Dendritic cell treated with granulocyte-macrophage colony-stimulating factor and Interleukin-4, amounts not matched to agents 40 ng/mL and 50 ng/mL, for 4 days (primary cell): ENCODE measurements around the gene SMIM10L2A.
A peak's percentile ranks its signal among the peaks of the same experiment; 100 is the strongest.

Experiments used
- H3K27ac Mint-ChIP-seq: one replicate; pipeline ENCODE4 v1.8.0; 2022; ENCODE audit warnings: mild to moderate bottlenecking, mixed read lengths
- H3K27me3 Mint-ChIP-seq: one replicate; pipeline ENCODE4 v1.8.0; 2022; ENCODE audit warnings: mild to moderate bottlenecking, mixed read lengths
- H3K36me3 Mint-ChIP-seq: one replicate; pipeline ENCODE4 v1.8.0; 2022; ENCODE audit warnings: low read depth, mixed read lengths
- H3K4me1 Mint-ChIP-seq: one replicate; pipeline ENCODE4 v1.8.0; 2022; ENCODE audit warnings: low read depth, mixed read lengths
- H3K4me3 Mint-ChIP-seq: one replicate; pipeline ENCODE4 v1.8.0; 2022; ENCODE audit warnings: mild to moderate bottlenecking, moderate library complexity, mixed read lengths
- H3K9me3 Mint-ChIP-seq: one replicate; pipeline ENCODE4 v1.8.0; 2022; ENCODE audit warnings: mixed read lengths
- intact Hi-C: fragments of 100-400 bp; cut with micrococcal nuclease; formaldehyde crosslinking; loops from one replicate; pipeline ENCODE4 v1.15.0; 2022

The SMIM10L2A gene

GRCh38 chrX:135421932-135422809 is at the start of gene SMIM10L2A:
Gene SMIM10L2A, plus strand, starts transcription at chrX:135421944. Its CDS starts 188 bp downstream, at chrX:135422132.
- Mint-ChIP-seq H3K27ac (no peak within 1 kb of the TSS), H3K27me3 (peaks cover 52% of the 10 kb centered on the region), H3K4me1 (peaks cover 16% of the 10 kb centered on the region), H3K4me3 (peak within 1 kb of the TSS; percentile 51), H3K9me3 (no peaks in the 10 kb centered on the region), H3K36me3 (no peaks in the 10 kb centered on the region)
- intact Hi-C loops = loop anchor here (5.0 kb wide), 1 partner anchor 75 kb away; no protein-coding TSS in a partner anchor

GRCh38 chrX:135373357-135373756 is 48.4 kb upstream of the SMIM10L2A start:
- no peak overlapping the region for H3K27ac Mint-ChIP-seq
- intact Hi-C loops = no loop called here
- H3K4me1 Mint-ChIP-seq = no peaks in the 10 kb centered on the region
- H3K27me3 Mint-ChIP-seq = no peaks in the 10 kb centered on the region
- peaks cover under 1% of the 10 kb centered on the region for H3K9me3 Mint-ChIP-seq
- no peak overlapping the region for H3K4me3 Mint-ChIP-seq
- H3K36me3 Mint-ChIP-seq = no peaks in the 10 kb centered on the region

GRCh38 chrX:135382260-135382659 is 39.5 kb upstream of the SMIM10L2A start:
- no peaks in the 10 kb centered on the region for H3K9me3 Mint-ChIP-seq
- intact Hi-C loops = no loop called here
- no peaks in the 10 kb centered on the region for H3K4me1 Mint-ChIP-seq
- peaks cover 3% of the 10 kb centered on the region for H3K27me3 Mint-ChIP-seq
- no peak overlapping the region for H3K4me3 Mint-ChIP-seq
- H3K36me3 Mint-ChIP-seq = no peaks in the 10 kb centered on the region
- H3K27ac Mint-ChIP-seq = no peak overlapping the region

- intact Hi-C loops = no loop called here
- no peak overlapping the region for H3K4me3 Mint-ChIP-seq
- H3K9me3 Mint-ChIP-seq = no peaks in the 10 kb centered on the region
- no peaks in the 10 kb centered on the region for H3K4me1 Mint-ChIP-seq
- peaks cover 3% of the 10 kb centered on the region for H3K27me3 Mint-ChIP-seq
- no peaks in the 10 kb centered on the region for H3K36me3 Mint-ChIP-seq
- H3K27ac Mint-ChIP-seq = no peak overlapping the region
Observed at GRCh38 chrX:135383249-135383648, 38.5 kb upstream of the SMIM10L2A start.

DNA sequence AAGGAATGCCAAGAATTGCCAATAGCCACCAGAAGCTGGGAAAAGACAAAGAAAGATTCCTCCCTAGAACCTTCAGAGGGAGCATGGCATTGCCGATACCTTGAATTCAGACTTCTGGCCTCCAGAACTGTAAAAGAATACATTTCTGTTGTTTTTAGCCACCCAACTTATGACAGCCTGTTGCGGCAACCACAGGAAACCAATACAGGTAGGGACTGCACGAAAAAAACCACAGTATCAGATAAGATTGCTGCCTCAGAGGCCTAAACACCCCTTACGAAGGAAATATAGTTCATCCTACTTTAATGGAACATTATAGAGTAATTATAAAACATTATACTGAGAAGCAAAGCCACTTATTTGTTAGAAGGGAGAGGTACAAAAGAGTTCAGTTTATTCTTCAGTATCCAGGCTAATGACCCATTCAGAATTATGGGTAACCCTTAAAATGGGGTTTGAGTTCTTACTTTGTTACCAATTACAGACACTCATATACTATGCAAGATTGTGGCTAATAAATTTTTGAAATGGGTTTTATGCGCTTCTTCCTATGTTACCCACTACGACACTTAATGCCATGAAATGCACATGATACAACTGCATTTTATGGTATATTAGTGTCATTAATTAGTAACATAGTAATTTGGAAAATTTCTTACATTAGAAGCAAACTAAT is 37.4 kb upstream of the SMIM10L2A start:
- Mint-ChIP-seq H3K36me3 (no peaks in the 10 kb centered on the region), H3K4me1 (no peaks in the 10 kb centered on the region), H3K9me3 (no peaks in the 10 kb centered on the region), H3K27ac (no peak overlapping the region), H3K4me3 (no peak overlapping the region), H3K27me3 (peaks cover 6% of the 10 kb centered on the region)
- intact Hi-C loops = no loop called here

DNA sequence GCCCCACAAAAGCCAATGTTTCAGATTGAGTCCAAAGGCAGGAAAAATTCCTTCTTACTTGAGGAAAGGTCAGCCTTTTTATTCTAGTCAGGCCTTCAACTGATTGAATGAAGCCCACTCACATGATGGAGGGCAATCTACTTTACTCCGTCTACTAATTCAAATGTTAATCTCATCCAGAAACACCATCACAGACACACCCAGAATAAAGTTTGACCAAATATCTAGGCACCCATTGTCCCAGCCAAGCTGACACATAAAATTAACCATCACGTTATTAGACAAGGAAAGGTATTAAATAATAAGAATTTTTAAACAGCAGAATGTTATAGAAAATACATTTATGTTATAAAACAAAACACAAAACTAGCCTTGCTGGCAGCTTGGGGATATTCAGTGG is 32.9 kb upstream of the SMIM10L2A start:
- intact Hi-C loops = no loop called here
- Mint-ChIP-seq H3K4me3 (no peak overlapping the region), H3K9me3 (no peaks in the 10 kb centered on the region), H3K4me1 (no peaks in the 10 kb centered on the region), H3K36me3 (no peaks in the 10 kb centered on the region), H3K27me3 (peaks cover 10% of the 10 kb centered on the region), H3K27ac (no peak overlapping the region)

DNA sequence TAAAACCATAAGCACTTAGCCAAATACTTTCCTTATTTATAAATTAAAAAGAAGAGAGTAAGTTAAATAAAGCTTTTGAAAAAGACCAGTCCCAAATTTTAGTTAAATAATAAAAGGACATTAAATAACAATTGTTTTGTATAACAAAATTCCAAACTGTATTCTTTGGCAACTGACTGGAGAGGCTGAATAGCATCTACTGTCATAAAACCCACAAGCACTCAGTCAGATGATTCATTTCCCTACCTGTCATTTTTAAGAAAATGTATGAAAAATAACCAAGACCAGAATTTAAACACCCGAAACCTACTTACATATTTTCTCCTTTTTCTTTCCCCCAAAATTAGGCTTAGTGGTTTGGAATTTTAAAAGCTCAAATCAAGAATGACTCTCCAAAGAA is 32.5 kb upstream of the SMIM10L2A start:
- no peaks in the 10 kb centered on the region for H3K36me3 Mint-ChIP-seq
- H3K9me3 Mint-ChIP-seq = no peaks in the 10 kb centered on the region
- H3K27me3 Mint-ChIP-seq = peaks cover 10% of the 10 kb centered on the region
- no peak overlapping the region for H3K4me3 Mint-ChIP-seq
- H3K4me1 Mint-ChIP-seq = no peaks in the 10 kb centered on the region
- no peak overlapping the region for H3K27ac Mint-ChIP-seq
- intact Hi-C loops = no loop called here

DNA sequence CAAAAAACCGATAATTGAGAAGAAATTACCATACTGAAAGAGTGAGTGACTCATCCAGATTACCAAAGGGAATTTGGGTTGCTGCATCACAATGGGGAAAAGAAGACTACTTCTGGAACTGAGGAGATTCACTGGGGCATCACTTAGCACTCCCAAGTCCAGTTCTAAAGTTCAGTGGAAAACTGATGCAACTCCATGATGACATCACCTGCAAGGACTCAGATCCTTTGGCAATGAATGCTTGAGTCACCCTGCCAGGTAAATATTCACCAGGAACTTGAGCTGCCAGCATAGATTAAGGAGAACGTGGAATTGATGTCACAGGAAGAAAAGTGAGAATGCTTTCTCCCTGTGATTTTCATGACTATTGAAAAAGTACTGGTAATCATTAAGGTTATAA is 32.0 kb upstream of the SMIM10L2A start:
- no peak overlapping the region for H3K4me3 Mint-ChIP-seq
- no peaks in the 10 kb centered on the region for H3K4me1 Mint-ChIP-seq
- H3K36me3 Mint-ChIP-seq = no peaks in the 10 kb centered on the region
- H3K27me3 Mint-ChIP-seq = peaks cover 10% of the 10 kb centered on the region
- intact Hi-C loops = no loop called here
- no peak overlapping the region for H3K27ac Mint-ChIP-seq
- no peaks in the 10 kb centered on the region for H3K9me3 Mint-ChIP-seq

GRCh38 chrX:135391734-135392133 is 30.0 kb upstream of the SMIM10L2A start:
- H3K36me3 Mint-ChIP-seq = no peaks in the 10 kb centered on the region
- H3K27ac Mint-ChIP-seq = no peak overlapping the region
- no peaks in the 10 kb centered on the region for H3K9me3 Mint-ChIP-seq
- intact Hi-C loops = no loop called here
- H3K4me1 Mint-ChIP-seq = no peaks in the 10 kb centered on the region
- no peak overlapping the region for H3K4me3 Mint-ChIP-seq
- H3K27me3 Mint-ChIP-seq = peaks cover 10% of the 10 kb centered on the region

DNA sequence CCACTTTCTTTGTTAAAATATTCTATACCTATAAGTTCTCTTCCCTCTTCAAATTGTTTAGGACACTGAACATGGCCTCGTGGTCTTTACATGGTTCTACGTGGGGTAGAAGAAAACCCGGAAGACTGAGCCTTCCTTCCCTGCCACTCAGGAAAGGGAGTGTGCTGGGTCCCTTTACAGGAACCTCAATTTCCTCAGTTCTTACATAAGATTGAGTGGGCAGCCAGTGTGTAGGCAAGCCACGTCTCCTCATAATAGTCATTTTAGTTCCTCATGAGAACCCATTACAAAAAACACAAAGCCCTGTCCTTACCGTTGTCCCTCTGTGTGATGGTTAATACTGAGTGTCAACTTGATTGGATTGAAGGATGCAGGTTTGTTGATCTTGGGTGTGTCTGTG is 28.7 kb upstream of the SMIM10L2A start:
- H3K4me1 Mint-ChIP-seq = no peaks in the 10 kb centered on the region
- intact Hi-C loops = no loop called here
- no peak overlapping the region for H3K27ac Mint-ChIP-seq
- peaks cover 10% of the 10 kb centered on the region for H3K27me3 Mint-ChIP-seq
- H3K9me3 Mint-ChIP-seq = no peaks in the 10 kb centered on the region
- no peaks in the 10 kb centered on the region for H3K36me3 Mint-ChIP-seq
- H3K4me3 Mint-ChIP-seq = no peak overlapping the region

GRCh38 chrX:135395064-135395463 is 26.7 kb upstream of the SMIM10L2A start:
- Mint-ChIP-seq H3K4me3 (no peak overlapping the region), H3K36me3 (no peaks in the 10 kb centered on the region), H3K4me1 (no peaks in the 10 kb centered on the region), H3K27me3 (peaks cover 7% of the 10 kb centered on the region), H3K27ac (no peak overlapping the region), H3K9me3 (no peaks in the 10 kb centered on the region)
- intact Hi-C loops = no loop called here

DNA sequence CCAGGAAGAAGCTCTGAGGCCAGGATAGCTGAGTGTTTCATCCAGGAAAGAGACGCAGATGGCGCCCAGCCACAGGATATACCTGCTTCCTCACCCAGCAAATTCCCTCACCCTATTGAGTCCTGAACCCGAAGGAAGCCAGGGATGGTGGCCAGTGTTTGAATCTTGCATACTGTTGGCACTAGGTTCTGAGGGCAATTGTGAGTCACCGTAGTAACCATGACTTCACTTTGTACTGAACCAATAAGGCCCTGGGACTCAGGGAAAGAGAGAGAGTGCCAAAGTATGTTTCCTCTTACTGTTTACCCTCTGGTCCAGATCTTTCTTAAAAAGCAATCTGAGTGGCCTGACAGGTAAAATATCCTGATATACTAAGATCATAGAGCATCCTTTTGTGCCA is 25.6 kb upstream of the SMIM10L2A start:
- no peaks in the 10 kb centered on the region for H3K9me3 Mint-ChIP-seq

DNA sequence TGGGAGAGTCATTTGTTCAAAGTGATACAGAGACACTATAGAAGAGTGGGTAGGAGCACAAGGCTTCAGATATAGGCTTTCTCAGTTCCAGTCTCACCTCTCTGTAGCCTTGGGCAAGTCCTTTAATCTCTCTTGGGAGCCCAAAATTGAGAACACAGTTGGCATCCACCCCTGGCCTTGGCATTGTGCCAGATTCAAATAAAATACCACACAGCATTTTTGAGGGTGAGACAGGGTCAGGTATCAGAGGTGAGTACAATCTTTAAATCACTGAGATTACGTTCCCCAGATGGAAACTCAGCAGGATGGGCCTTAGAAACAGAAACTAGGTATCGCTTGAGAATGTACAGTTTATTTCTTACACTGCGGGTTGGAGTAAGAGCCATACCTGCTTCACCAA is 25.2 kb upstream of the SMIM10L2A start:
- Mint-ChIP-seq H3K9me3 (no peaks in the 10 kb centered on the region), H3K27me3 (peaks cover 3% of the 10 kb centered on the region), H3K4me3 (no peak overlapping the region), H3K36me3 (no peaks in the 10 kb centered on the region), H3K27ac (no peak overlapping the region), H3K4me1 (no peaks in the 10 kb centered on the region)
- intact Hi-C loops = no loop called here

More for the DNA sequence above, 25.6 kb upstream of the SMIM10L2A start:
- H3K4me1 Mint-ChIP-seq = no peaks in the 10 kb centered on the region
- peaks cover 6% of the 10 kb centered on the region for H3K27me3 Mint-ChIP-seq
- H3K36me3 Mint-ChIP-seq = no peaks in the 10 kb centered on the region
- intact Hi-C loops = no loop called here
- no peak overlapping the region for H3K4me3 Mint-ChIP-seq
- H3K27ac Mint-ChIP-seq = no peak overlapping the region

GRCh38 chrX:135397652-135398051 is 24.1 kb upstream of the SMIM10L2A start:
- H3K27me3 Mint-ChIP-seq = peaks cover 2% of the 10 kb centered on the region
- H3K4me3 Mint-ChIP-seq = no peak overlapping the region
- no peaks in the 10 kb centered on the region for H3K9me3 Mint-ChIP-seq
- H3K4me1 Mint-ChIP-seq = no peaks in the 10 kb centered on the region
- no peaks in the 10 kb centered on the region for H3K36me3 Mint-ChIP-seq
- intact Hi-C loops = no loop called here
- no peak overlapping the region for H3K27ac Mint-ChIP-seq
